HG03558 (cell line): ENCODE results near the gene CUEDC1.

ENCODE experiments used
- ATAC-seq: cut with Tn5 transposase; IDR thresholded peaks from one replicate; pipeline ENCODE4 v1.9.1; 2021; ENCODE audit warnings: moderate number of reproducible peaks; ENCODE audit not compliant: unreplicated experiment; ENCODE audit errors: extremely low read depth

CUEDC1 gene

GRCh38 chr17:57868007-57868909, 87.0 kb downstream of the CUEDC1 start:
- no peak for ATAC-seq

- ATAC-seq, result no peak
Measured at GRCh38 chr17:57867126-57867525, 88.1 kb downstream of the CUEDC1 start.

GRCh38 chr17:57866723-57867122, 88.5 kb downstream of the CUEDC1 start:
- no peak for ATAC-seq

GRCh38 chr17:57866319-57866718, 88.9 kb downstream of the CUEDC1 start:
- no peak for ATAC-seq

GRCh38 chr17:57864273-57864672, 90.9 kb downstream of the CUEDC1 start:
- no peak for ATAC-seq

GRCh38 chr17:57862694-57863667, 92.2 kb downstream of the CUEDC1 start:
- no peak for ATAC-seq

- no peak for ATAC-seq
Measured at GRCh38 chr17:57861790-57862693, 93.2 kb downstream of the CUEDC1 start.

GRCh38 chr17:57861000-57861789, 94.0 kb downstream of the CUEDC1 start:
- ATAC-seq, result no peak

GRCh38 chr17:57860414-57860999, 94.7 kb downstream of the CUEDC1 start:
- no peak for ATAC-seq

- no peak for ATAC-seq
Measured at GRCh38 chr17:57859601-57860413, 95.4 kb downstream of the CUEDC1 start.

- ATAC-seq, result no peak
Measured at GRCh38 chr17:57858838-57859237, 96.4 kb downstream of the CUEDC1 start.

GRCh38 chr17:57856792-57857620, 98.2 kb downstream of the CUEDC1 start:
- ATAC-seq, result no peak

- no peak for ATAC-seq
Measured at GRCh38 chr17:57855391-57856035, 99.7 kb downstream of the CUEDC1 start.

GRCh38 chr17:57853695-57854094, 101.5 kb downstream of the CUEDC1 start:
- ATAC-seq, result no peak

- ATAC-seq, result no peak
Measured at GRCh38 chr17:57852955-57853328, 102.3 kb downstream of the CUEDC1 start.

GRCh38 chr17:57852092-57852954, 102.9 kb downstream of the CUEDC1 start:
- ATAC-seq, result no peak
